Measurements from ENCODE around the gene ESR1. TPM values are rescaled to one million over a fixed set of nuclear protein-coding genes. Genes with fewer than 3 reads are reported as not detected.
"Not testable (repeated sequence)": the region's sequence is repeated elsewhere in the genome, so short reads cannot be mapped to it uniquely, and the experiment has no call there.

ESR1 gene
- total RNA-seq, 4 donors from 2014 or later, result 2.1 to 6.9 (median 5.2) TPM

DNA sequence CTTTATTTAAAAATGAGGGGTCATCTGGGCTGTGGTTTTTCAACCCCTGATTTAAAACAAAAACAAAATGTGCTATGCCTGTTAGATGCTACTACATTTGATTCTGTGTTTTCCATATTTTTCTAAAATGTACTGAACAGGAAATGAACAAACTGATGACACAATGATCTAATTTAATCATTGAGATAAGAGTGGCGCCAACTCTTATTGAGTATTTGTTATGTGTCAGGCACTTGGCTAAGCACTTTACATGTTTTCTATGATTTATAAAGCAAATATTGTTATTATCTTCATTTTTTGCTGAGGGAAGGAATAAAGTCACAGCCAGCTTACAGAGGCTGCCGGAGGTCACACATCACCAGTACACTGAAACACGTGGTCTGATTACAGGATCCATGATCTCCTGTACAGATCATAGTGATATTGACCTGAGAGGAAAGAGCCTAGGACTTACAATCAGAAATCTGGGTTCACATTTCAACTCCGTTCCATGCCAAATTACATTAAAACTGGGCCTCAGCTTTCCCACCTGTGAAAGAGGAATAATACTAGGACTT is 166.7 kb downstream of the ESR1 start:
- Histone ChIP-seq H3K4me3 (no peak overlapping the region), H3K27me3 (no peaks in the 10 kb centered on the region), H3K9me3 (peaks cover 0 to 3% (median 0%) of the 10 kb centered on the region in 4 donors), H3K27ac (no peak overlapping the region), H3K36me3 (no peaks in the 10 kb centered on the region), H3K4me1 (no peaks in the 10 kb centered on the region)
- DNase-seq (ENCODE audit: low spot score in 2 of 2), result no peak
- WGBS, 2 donors, result 85 to 89% methylated on average over 4 of the region's 4 CpGs
- TF ChIP-seq, protein P1, sequence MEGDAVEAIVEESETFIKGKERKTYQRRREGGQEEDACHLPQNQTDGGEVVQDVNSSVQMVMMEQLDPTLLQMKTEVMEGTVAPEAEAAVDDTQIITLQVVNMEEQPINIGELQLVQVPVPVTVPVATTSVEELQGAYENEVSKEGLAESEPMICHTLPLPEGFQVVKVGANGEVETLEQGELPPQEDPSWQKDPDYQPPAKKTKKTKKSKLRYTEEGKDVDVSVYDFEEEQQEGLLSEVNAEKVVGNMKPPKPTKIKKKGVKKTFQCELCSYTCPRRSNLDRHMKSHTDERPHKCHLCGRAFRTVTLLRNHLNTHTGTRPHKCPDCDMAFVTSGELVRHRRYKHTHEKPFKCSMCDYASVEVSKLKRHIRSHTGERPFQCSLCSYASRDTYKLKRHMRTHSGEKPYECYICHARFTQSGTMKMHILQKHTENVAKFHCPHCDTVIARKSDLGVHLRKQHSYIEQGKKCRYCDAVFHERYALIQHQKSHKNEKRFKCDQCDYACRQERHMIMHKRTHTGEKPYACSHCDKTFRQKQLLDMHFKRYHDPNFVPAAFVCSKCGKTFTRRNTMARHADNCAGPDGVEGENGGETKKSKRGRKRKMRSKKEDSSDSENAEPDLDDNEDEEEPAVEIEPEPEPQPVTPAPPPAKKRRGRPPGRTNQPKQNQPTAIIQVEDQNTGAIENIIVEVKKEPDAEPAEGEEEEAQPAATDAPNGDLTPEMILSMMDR (IDR thresholded peaks at IDR 0.05), result no peak

DNA sequence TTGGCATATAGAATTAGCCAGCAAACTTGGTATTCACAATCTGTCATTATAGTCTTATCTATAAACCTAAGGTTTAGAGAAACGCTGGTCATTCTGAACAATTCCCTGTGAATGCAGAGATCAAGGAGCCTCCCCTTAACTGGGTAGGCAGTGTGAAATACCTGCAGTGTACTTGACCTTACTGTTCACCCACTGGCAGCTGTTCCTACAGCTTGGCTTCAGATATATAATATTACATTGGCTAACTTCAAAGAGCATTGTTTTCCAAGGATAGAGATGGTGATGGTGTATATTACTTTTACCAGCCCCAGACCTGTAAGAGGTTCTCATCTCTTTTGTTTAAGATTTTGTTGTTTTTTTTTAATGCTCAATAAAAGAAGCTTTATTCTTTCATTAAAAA is 168.3 kb downstream of the ESR1 start:
- Histone ChIP-seq H3K4me1 (no peaks in the 10 kb centered on the region), H3K9me3 (peaks cover 0 to 3% (median 0%) of the 10 kb centered on the region in 4 donors), H3K4me3 (no peak overlapping the region), H3K27ac (no peak overlapping the region), H3K27me3 (no peaks in the 10 kb centered on the region), H3K36me3 (no peaks in the 10 kb centered on the region)
- TF ChIP-seq EP300 (IDR thresholded peaks at IDR 0.05) (no peak), POLR2A (IDR thresholded peaks at IDR 0.05) (no peak)
- TF ChIP-seq, protein P1 (IDR thresholded peaks at IDR 0.05), result no peak
- 86 to 88% methylated on average over 1 of the region's 1 CpG for WGBS, 2 donors
- DNase-seq (ENCODE audit: low spot score in 2 of 2), result no peak

DNA sequence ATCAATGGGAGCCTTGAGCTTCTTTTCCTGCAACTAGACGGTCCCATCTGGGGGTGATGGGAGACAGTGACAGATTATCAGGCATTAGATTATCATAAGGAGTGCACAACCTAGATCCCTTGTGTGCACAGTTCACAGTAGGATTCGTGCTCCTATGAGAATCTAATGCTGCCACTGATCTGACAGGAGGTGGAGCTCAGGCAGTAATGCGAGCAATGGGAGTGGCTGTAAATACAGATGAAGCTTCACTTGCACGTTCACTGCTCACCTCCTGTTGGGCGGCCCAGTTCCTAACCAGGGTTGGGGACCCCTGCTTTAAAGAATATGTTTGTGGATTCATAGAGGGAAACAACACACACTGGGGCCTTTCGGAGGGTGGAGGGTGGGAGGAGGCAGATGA is 180.7 kb downstream of the ESR1 start:
- H3K27ac ChIP-seq; H3K4me1 ChIP-seq; H3K27me3 ChIP-seq; H3K4me3 ChIP-seq; H3K9me3 ChIP-seq; DNase-seq (ENCODE audit: low spot score in 2 of 2); H3K36me3 ChIP-seq: not testable (repeated sequence)
- 42 to 54% methylated on average over 6 of the region's 6 CpGs for WGBS, 2 donors

DNA sequence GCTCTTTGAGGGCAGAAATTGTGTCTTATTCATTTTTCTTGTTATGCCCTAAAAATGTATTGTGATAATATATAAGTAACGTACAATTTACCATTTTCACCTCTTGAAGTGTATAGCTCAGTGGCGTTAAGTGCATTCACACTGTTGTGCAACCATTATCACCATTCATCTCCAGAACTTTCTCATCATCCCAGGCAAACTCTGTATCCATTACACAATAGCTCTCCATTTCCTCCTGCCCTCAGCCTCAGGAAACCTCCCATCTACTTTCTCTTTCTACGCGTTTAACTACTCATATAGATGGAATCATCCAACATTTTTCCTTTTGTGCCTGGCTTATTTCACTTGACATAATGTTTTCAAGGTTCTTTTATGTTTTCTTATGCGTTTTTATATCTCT is 184.6 kb downstream of the ESR1 start:
- DNase-seq (ENCODE audit: low spot score in 2 of 2), result no peak
- no peaks in the 10 kb centered on the region for H3K27me3 ChIP-seq
- H3K36me3 ChIP-seq, result peaks cover 0 to 3% (median 0%) of the 10 kb centered on the region in 3 donors
- WGBS, 2 donors, result 85% methylated on average over 5 of the region's 5 CpGs
- no peak overlapping the region for H3K27ac ChIP-seq
- TF ChIP-seq EP300 (IDR thresholded peaks at IDR 0.05), result no peak
- no peak for TF ChIP-seq POLR2A (IDR thresholded peaks at IDR 0.05)
- TF ChIP-seq, protein P1 (IDR thresholded peaks at IDR 0.05), result no peak
- H3K4me1 ChIP-seq, result no peaks in the 10 kb centered on the region
- H3K9me3 ChIP-seq, result no peaks in the 10 kb centered on the region
- H3K4me3 ChIP-seq, result no peak overlapping the region

- Histone ChIP-seq H3K36me3 (peaks cover 0 to 3% (median 0%) of the 10 kb centered on the region in 3 donors), H3K4me3 (no peak overlapping the region), H3K27me3 (no peaks in the 10 kb centered on the region), H3K4me1 (no peaks in the 10 kb centered on the region), H3K9me3 (no peaks in the 10 kb centered on the region), H3K27ac (no peak overlapping the region)
- DNase-seq (ENCODE audit: low spot score in 2 of 2), result no peak
- WGBS, 2 donors, result 76 to 80% methylated on average over 3 of the region's 3 CpGs
- TF ChIP-seq POLR2A (IDR thresholded peaks at IDR 0.05) (no peak), EP300 (IDR thresholded peaks at IDR 0.05) (no peak)
- TF ChIP-seq, protein P1 (IDR thresholded peaks at IDR 0.05), result no peak
These were observed 185.9 kb downstream of the ESR1 start for GRCh38 chr6:151993364-151993763.

DNA sequence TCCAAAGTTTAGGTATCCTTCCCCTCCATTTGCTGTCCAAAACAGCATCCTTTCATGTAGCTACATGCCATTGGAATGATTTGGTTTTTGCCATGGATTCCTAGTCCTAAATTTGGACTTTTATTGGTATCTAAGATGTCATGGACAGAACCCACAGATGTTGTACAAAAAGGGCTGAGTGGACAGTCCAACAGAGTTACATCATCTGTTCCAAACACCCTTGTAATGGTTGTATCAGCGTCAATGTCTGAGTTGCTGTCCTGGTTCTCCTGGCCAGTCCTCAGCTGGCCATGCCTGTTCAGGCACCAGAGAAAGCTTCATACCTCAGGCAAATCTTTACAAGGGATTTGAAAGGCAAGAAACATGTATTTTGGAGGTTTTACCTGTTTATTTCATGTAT is 191.3 kb downstream of the ESR1 start:
- 89 to 95% methylated on average over 1 of the region's 1 CpG for WGBS, 2 donors
- H3K36me3 ChIP-seq, result no peaks in the 10 kb centered on the region
- no peaks in the 10 kb centered on the region for H3K27me3 ChIP-seq
- H3K4me1 ChIP-seq, result no peaks in the 10 kb centered on the region
- TF ChIP-seq EP300 (IDR thresholded peaks at IDR 0.05) (no peak), POLR2A (IDR thresholded peaks at IDR 0.05) (no peak)
- TF ChIP-seq, protein P1 (IDR thresholded peaks at IDR 0.05), result no peak
- H3K27ac ChIP-seq, result no peak overlapping the region
- no peak for DNase-seq (ENCODE audit: low spot score in 2 of 2)
- H3K4me3 ChIP-seq, result no peak overlapping the region
- H3K9me3 ChIP-seq, result no peaks in the 10 kb centered on the region

Measured in tibial nerve (tissue), 4 donors.